GM12878 (cell line): Measurements from ENCODE around the gene SOWAHC. TPM values are rescaled to one million over a fixed set of nuclear protein-coding genes. Genes with fewer than 3 reads are reported as not detected.

Experiments
- ATAC-seq: fragments of 200-7000 bp; cut with Tn5 transposase; 3 replicates; pipeline ENCODE4 v1.9.1; 2020; ENCODE audit warnings: mild to moderate bottlenecking, moderate library complexity
- BruUV-seq: library from RNA; stranded (reverse); fragments of 400-500 nt; replicated peaks from 2 replicates; lab custom pipeline; 2021; lab: Mats Ljungman, UMichigan
- CTCF ChIA-PET: fragments of 300-600 bp; sonication (Branson Sonifier 250); formaldehyde crosslinking; extraction: SDS; loops from one replicate; lab custom pipeline; 2021; ENCODE audit warnings: inconsistent platforms; lab: Yijun Ruan, JAX
- POLR2A ChIA-PET: fragments of 350-600 bp; formaldehyde crosslinking; extraction: SDS; loops from one replicate; lab custom pipeline; 2021; ENCODE audit warnings: inconsistent platforms; lab: Charles Lee
- RAD21 ChIA-PET: fragments of 300-600 bp; sonication (Branson Sonifier 250); formaldehyde crosslinking; loops from one replicate; lab custom pipeline; 2023; ENCODE audit warnings: antibody characterized with exemption; ENCODE audit not compliant: unreplicated experiment; lab: Charles Lee
- SMC1A ChIA-PET: fragments of 300-600 bp; sonication (Branson Sonifier 250); formaldehyde crosslinking; loops from one replicate; lab custom pipeline; 2023; ENCODE audit not compliant: unreplicated experiment, uncharacterized antibody; lab: Charles Lee
- DNase-seq: peaks from one replicate; pipeline ENCODE4 v3.0.0-alpha.2; 2011; ENCODE audit warnings: low read depth, low spot score
- FAIRE-seq: peaks from 3 replicates; lab custom pipeline; 2011; peaks lifted over from hg19 to GRCh38; lab: Jason Lieb, UNC
- H2AFZ ChIP-seq: 2 replicates; pipeline ENCODE4 v1.6.0; 2011; ENCODE audit warnings: low read depth, low read length, control low read depth; ENCODE audit not compliant: control insufficient read depth
- H3K27ac ChIP-seq: 2 replicates; pipeline ENCODE4 v1.5.1; 2011; ENCODE audit warnings: control low read depth; ENCODE audit not compliant: control insufficient read depth, insufficient read depth
- H3K27me3 ChIP-seq, 2 experiments: replicated peaks in 1 of 2; 2 replicates each; pipeline versions ENCODE4 v1.6.0 to v1.6.1; 2011; ENCODE audit warnings: low read length in 1 of 2; ENCODE audit not compliant: control insufficient read depth in 2 of 2, insufficient read depth in 2 of 2
- H3K36me3 ChIP-seq, 2 experiments: 2 replicates each; pipeline ENCODE4 v1.5.1; 2011; ENCODE audit warnings: low read length in 1 of 2; ENCODE audit not compliant: control insufficient read depth in 2 of 2, insufficient read depth in 2 of 2
- H3K4me1 ChIP-seq: 2 replicates; pipeline ENCODE4 v1.6.1; 2011; ENCODE audit warnings: mild to moderate bottlenecking, low read length, moderate library complexity, mixed read lengths; ENCODE audit not compliant: control insufficient read depth, insufficient read depth
- H3K4me2 ChIP-seq: 2 replicates; pipeline ENCODE4 v1.6.0; 2011; ENCODE audit warnings: control low read depth; ENCODE audit not compliant: control insufficient read depth, insufficient read depth
- H3K4me3 ChIP-seq: fragments of 200-600 bp; sonication (generic); 2 replicates; pipeline ENCODE4 v1.5.1; 2016
- H3K79me2 ChIP-seq: 2 replicates; pipeline ENCODE4 v1.6.0; 2011; ENCODE audit warnings: low read length; ENCODE audit not compliant: control insufficient read depth, insufficient read depth
- H3K9ac ChIP-seq: 2 replicates; pipeline ENCODE4 v1.8.0; 2011; ENCODE audit warnings: low read length, control low read depth, mixed read lengths; ENCODE audit not compliant: control insufficient read depth, insufficient read depth
- H3K9me3 ChIP-seq: replicated peaks from 3 replicates; pipeline ENCODE4 v1.5.1; 2011; ENCODE audit warnings: mild to moderate bottlenecking, low read length; ENCODE audit not compliant: control insufficient read depth, insufficient read depth
- H4K20me1 ChIP-seq: 2 replicates; pipeline ENCODE4 v1.6.0; 2011; ENCODE audit not compliant: control insufficient read depth, insufficient read depth
- BCL11A ChIP-seq: IDR thresholded peaks from 2 replicates; pipeline ENCODE4 v1.6.1; 2011; ENCODE audit warnings: low read depth, low read length
- BHLHE40 ChIP-seq, 2 experiments: fragments of 450-650 bp in 1 of 2; IDR thresholded peaks; 2 replicates each; pipeline ENCODE4 v1.6.1; 2011 to 2017; ENCODE audit warnings: low read depth in 2 of 2, borderline replicate concordance in 1 of 2, improper control_type of control experiment in 1 of 2, low read length in 1 of 2, mild to moderate bottlenecking in 1 of 2
- FOXK2 ChIP-seq: fragments of 450-650 bp; IDR thresholded peaks from 2 replicates; pipeline ENCODE4 v1.6.1; 2017; ENCODE audit warnings: mild to moderate bottlenecking, moderate library complexity
- GABPA ChIP-seq: IDR thresholded peaks from 2 replicates; pipeline ENCODE4 v1.6.1; 2014; ENCODE audit warnings: antibody characterized with exemption, low read depth, mild to moderate bottlenecking, inconsistent platforms
- NBN ChIP-seq: fragments of 450-650 bp; IDR thresholded peaks from 2 replicates; pipeline ENCODE4 v1.6.1; 2016
- PAX8 ChIP-seq: fragments of 450-650 bp; IDR thresholded peaks from 2 replicates; pipeline ENCODE4 v1.6.1; 2017; ENCODE audit warnings: mild to moderate bottlenecking, moderate library complexity
- RBBP5 ChIP-seq: fragments of 200-600 bp; sonication (generic); conservative IDR thresholded peaks from 2 replicates; pipeline ENCODE4 v1.6.1; 2016
- SIX5 ChIP-seq: IDR thresholded peaks from 2 replicates; pipeline ENCODE4 v1.6.1; 2011; ENCODE audit warnings: mild to moderate bottlenecking, low read depth, low read length, moderate library complexity; ENCODE audit not compliant: severe bottlenecking
- WGBS: methylation state at CpG from one replicate; pipeline ENCODE4 v1.1.6; 2016; ENCODE audit warnings: low lambda C conversion rate; ENCODE audit not compliant: insufficient replicate concordance, insufficient coverage; ENCODE audit errors: missing lambda C conversion rate; 5-methylcytosine and 5-hydroxymethylcytosine counted together
- in situ Hi-C: fragments of 300-500 bp; cut with MboI; formaldehyde crosslinking; loops from 9 replicates; pipeline ENCODE4 v1.14.3; 2018; ENCODE audit warnings: mixed read lengths
- intact Hi-C: fragments of 100-400 bp; cut with micrococcal nuclease; formaldehyde crosslinking; loops from one replicate; pipeline ENCODE4 v1.14.2; 2022; ENCODE audit not compliant: unreplicated experiment
- polyA plus RNA-seq, 11 experiments: library from polyadenylated mRNA; depleted of rRNA in 4 of 11; unstranded in 6 of 11; stranded (reverse) in 5 of 11; fragments of >200 nt; fragmentation: Nextera tagmentation in 4 of 11; fragmentation: Illumina TruSeq in 1 of 11; extraction: Ambion mirVana in 4 of 11; extraction: Trizol in 1 of 11; gene quantifications; 1 replicate in 1 of 11; 2 replicates in 10 of 11; pipeline versions ENCODE4 v1.2.1 to v1.2.3, GENCODE V29; 2011 to 2016; ENCODE audit warnings: inconsistent platforms in 2 of 11, missing spikeins in 2 of 11, low read depth in 1 of 11
- total RNA-seq, 4 experiments: library from RNA; depleted of rRNA in 3 of 4; stranded (reverse); fragments of >200 nt in 3 of 4; fragmentation: Illumina TruSeq in 1 of 4; extraction: Trizol in 1 of 4; gene quantifications; 2 replicates each; pipeline versions ENCODE4 v1.2.1 to v1.2.3, GENCODE V29; 2013 to 2021
- TF ChIP-seq, protein P1 (sequence below): fragments of 450-650 bp; IDR thresholded peaks from 2 replicates; pipeline ENCODE4 v1.6.1; 2017; ENCODE audit warnings: mild to moderate bottlenecking, moderate library complexity
- TF ChIP-seq, protein P2 (sequence below): fragments of 450-650 bp; IDR thresholded peaks from 2 replicates; pipeline ENCODE4 v1.6.1; 2018; ENCODE audit warnings: borderline replicate concordance, mild to moderate bottlenecking; ENCODE audit not compliant: partially characterized antibody
- TF ChIP-seq, protein P3 (sequence below): fragments of 450-650 bp; formaldehyde crosslinking; IDR thresholded peaks from 2 replicates; pipeline ENCODE4 v1.4.0; 2020; ENCODE audit warnings: mild to moderate bottlenecking, moderate library complexity

Gene SOWAHC
- total and polyA plus RNA-seq, 10 of the 15 experiments (the other 5 are each of a cell fraction or from before 2014, with no cell fraction given): 0.48 to 2.6 (median 1.8) TPM

DNA sequence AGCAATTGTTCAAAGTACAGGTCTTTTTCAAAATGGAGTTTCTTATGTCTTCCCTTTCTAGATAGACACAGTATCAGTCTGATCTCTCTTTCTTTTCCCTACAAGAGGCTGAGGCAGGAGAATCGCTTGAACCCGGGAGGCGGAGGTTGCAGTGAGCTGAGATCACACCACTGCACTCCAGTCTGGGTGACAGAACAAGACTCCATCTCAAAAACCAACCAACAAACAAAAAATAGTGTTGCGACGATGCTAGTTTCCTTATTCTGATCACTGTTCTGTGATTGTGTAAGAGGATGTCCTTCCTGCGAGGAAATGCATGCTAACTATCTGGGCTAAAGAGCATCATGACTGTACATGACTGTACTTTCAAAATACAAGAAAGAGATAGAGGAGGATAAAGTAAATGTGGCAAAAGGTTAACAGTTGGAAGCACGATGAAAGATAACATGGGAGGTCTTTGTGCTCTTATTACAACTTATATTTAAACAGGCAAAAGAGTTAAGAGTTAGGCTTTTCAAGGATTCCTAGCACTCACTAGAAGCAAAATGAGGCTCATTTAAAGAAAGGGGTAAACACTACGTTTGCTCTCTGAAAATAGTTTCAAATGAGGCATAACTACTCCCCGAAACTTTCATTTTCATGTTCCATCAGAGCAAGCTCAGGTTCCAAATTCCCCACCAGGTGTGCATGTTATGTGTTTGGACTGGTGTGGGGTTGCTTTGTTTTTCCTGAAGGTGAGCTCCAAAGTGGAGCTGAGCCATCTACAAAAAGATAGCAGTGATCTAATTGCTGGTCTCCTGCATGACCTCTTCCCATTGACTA is 23.8 kb downstream of the SOWAHC start:
- Histone ChIP-seq H3K4me3 (0 out of 2 replicates have a peak overlapping the region, but pooled peaks have one; percentile 29), H3K9ac (peak overlapping the region; percentile 53; the same call in 1 of the 2 replicates), H4K20me1 (no peaks in the 10 kb centered on the region), H3K79me2 (no peaks in the 10 kb centered on the region), H2AFZ (peak overlapping the region; percentile 72), H3K4me1 (peaks cover 32% of the 10 kb centered on the region), H3K9me3 (peaks cover 2% of the 10 kb centered on the region; the same call in 2 of the 3 replicates), H3K27me3 (no peaks in the 10 kb centered on the region), H3K36me3 (no peaks in the 10 kb centered on the region), H3K4me2 (peak overlapping the region; percentile 87), H3K27ac (peak overlapping the region; percentile 91)
- ChIA-PET SMC1A (interaction anchor here (0.7 to 2.2 kb wide), 12 partner anchors 13 to 124 kb away, joined by 3 to 8 read pairs (median 3); no protein-coding TSS in a partner anchor), RAD21 (interaction anchor here (0.9 to 1.4 kb wide), 7 partner anchors 25 to 124 kb away, joined by 3 to 10 read pairs (median 3); partner anchors contain the start of gene SEPTIN10), POLR2A (interaction anchor here (1.0 to 1.7 kb wide), 4 partner anchors 11 to 29 kb away, joined by 3 to 8 read pairs (median 6); partner anchors contain the start of genes SEPTIN10 and SOWAHC), CTCF (interaction anchor here (0.7 to 1.8 kb wide), 5 partner anchors 23 to 128 kb away, joined by 3 to 11 read pairs (median 3); partner anchors contain the start of gene SOWAHC)
- peak; percentile 86 for ATAC-seq
- DNase-seq: peak; percentile 60
- intact Hi-C loops (no loop called here), in situ Hi-C loops (no loop called here)
- WGBS: 35% methylated on average over 9 of the region's 9 CpGs
- peak; percentile 89 for FAIRE-seq
- TSS peak; percentile 76 for BruUV-seq
- TF ChIP-seq, protein P1, sequence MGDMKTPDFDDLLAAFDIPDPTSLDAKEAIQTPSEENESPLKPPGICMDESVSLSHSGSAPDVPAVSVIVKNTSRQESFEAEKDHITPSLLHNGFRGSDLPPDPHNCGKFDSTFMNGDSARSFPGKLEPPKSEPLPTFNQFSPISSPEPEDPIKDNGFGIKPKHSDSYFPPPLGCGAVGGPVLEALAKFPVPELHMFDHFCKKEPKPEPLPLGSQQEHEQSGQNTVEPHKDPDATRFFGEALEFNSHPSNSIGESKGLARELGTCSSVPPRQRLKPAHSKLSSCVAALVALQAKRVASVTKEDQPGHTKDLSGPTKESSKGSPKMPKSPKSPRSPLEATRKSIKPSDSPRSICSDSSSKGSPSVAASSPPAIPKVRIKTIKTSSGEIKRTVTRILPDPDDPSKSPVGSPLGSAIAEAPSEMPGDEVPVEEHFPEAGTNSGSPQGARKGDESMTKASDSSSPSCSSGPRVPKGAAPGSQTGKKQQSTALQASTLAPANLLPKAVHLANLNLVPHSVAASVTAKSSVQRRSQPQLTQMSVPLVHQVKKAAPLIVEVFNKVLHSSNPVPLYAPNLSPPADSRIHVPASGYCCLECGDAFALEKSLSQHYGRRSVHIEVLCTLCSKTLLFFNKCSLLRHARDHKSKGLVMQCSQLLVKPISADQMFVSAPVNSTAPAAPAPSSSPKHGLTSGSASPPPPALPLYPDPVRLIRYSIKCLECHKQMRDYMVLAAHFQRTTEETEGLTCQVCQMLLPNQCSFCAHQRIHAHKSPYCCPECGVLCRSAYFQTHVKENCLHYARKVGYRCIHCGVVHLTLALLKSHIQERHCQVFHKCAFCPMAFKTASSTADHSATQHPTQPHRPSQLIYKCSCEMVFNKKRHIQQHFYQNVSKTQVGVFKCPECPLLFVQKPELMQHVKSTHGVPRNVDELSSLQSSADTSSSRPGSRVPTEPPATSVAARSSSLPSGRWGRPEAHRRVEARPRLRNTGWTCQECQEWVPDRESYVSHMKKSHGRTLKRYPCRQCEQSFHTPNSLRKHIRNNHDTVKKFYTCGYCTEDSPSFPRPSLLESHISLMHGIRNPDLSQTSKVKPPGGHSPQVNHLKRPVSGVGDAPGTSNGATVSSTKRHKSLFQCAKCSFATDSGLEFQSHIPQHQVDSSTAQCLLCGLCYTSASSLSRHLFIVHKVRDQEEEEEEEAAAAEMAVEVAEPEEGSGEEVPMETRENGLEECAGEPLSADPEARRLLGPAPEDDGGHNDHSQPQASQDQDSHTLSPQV: peak; percentile 98
- TF ChIP-seq FOXK2 (no peak), GABPA (0 out of 2 replicates have a peak, but pooled peaks have one; percentile 29), SIX5 (no peak), BHLHE40 (IDR thresholded peaks at IDR 0.05; ENCODE audit: borderline replicate concordance in 1 of 2, low read depth in 2 of 2, low read length in 1 of 2) (0 out of 4 replicates have a peak, but pooled peaks of 1 of the 2 experiments have one; percentile 3), RBBP5 (peak; percentile 73; the same call in 1 of the 2 replicates), NBN (0 out of 2 replicates have a peak, but pooled peaks have one; percentile 40), PAX8 (no peak), BCL11A (peak; percentile 36; the same call in 1 of the 2 replicates)
- TF ChIP-seq, protein P2, sequence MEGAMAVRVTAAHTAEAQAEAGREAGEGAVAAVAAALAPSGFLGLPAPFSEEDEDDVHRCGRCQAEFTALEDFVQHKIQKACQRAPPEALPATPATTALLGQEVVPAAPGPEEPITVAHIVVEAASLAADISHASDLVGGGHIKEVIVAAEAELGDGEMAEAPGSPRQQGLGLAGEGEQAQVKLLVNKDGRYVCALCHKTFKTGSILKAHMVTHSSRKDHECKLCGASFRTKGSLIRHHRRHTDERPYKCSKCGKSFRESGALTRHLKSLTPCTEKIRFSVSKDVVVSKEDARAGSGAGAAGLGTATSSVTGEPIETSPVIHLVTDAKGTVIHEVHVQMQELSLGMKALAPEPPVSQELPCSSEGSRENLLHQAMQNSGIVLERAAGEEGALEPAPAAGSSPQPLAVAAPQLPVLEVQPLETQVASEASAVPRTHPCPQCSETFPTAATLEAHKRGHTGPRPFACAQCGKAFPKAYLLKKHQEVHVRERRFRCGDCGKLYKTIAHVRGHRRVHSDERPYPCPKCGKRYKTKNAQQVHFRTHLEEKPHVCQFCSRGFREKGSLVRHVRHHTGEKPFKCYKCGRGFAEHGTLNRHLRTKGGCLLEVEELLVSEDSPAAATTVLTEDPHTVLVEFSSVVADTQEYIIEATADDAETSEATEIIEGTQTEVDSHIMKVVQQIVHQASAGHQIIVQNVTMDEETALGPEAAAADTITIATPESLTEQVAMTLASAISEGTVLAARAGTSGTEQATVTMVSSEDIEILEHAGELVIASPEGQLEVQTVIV: no peak
- TF ChIP-seq, protein P3, sequence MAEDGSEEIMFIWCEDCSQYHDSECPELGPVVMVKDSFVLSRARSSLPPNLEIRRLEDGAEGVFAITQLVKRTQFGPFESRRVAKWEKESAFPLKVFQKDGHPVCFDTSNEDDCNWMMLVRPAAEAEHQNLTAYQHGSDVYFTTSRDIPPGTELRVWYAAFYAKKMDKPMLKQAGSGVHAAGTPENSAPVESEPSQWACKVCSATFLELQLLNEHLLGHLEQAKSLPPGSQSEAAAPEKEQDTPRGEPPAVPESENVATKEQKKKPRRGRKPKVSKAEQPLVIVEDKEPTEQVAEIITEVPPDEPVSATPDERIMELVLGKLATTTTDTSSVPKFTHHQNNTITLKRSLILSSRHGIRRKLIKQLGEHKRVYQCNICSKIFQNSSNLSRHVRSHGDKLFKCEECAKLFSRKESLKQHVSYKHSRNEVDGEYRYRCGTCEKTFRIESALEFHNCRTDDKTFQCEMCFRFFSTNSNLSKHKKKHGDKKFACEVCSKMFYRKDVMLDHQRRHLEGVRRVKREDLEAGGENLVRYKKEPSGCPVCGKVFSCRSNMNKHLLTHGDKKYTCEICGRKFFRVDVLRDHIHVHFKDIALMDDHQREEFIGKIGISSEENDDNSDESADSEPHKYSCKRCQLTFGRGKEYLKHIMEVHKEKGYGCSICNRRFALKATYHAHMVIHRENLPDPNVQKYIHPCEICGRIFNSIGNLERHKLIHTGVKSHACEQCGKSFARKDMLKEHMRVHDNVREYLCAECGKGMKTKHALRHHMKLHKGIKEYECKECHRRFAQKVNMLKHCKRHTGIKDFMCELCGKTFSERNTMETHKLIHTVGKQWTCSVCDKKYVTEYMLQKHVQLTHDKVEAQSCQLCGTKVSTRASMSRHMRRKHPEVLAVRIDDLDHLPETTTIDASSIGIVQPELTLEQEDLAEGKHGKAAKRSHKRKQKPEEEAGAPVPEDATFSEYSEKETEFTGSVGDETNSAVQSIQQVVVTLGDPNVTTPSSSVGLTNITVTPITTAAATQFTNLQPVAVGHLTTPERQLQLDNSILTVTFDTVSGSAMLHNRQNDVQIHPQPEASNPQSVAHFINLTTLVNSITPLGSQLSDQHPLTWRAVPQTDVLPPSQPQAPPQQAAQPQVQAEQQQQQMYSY (CRISPR knock-in tag): peak; percentile 81; the same call in 1 of the 2 replicates
